ENCODE measurements around the gene NUDCD2.

- TF ChIP-seq CTCF (optimal IDR thresholded peaks at IDR 0.05 in 1 of 3, IDR thresholded peaks at IDR 0.05 in 1 of 3, conservative IDR thresholded peaks at IDR 0.05 in 1 of 3; ENCODE audit: extremely low read depth in 1 of 3, insufficient read depth in 2 of 3, low read length in 3 of 3) (no peak), EZH2 (IDR thresholded peaks at IDR 0.05; ENCODE audit: low read length) (no peak)
Measured at GRCh38 chr5:163453705-163454104, 6.2 kb downstream of the NUDCD2 start.
